Gastrocnemius medialis (tissue), 4 donors: ENCODE data around the gene LSM11.

Source experiments
- CTCF ChIP-seq, 5 experiments: fragments of 450-650 bp in 3 of 5; fragments of 200-600 bp in 2 of 5; sonication (generic) in 2 of 5; IDR thresholded peaks in 4 of 5; conservative IDR thresholded peaks in 1 of 5; 1 replicate in 4 of 5; 2 replicates in 1 of 5; pipeline ENCODE4 v1.5.1; 2016 to 2019; ENCODE audit warnings: antibody characterized with exemption in 5 of 5, mild to moderate bottlenecking in 3 of 5, moderate library complexity in 3 of 5
- POLR2A ChIP-seq, 2 donors: fragments of 450-650 bp; IDR thresholded peaks; one replicate each; pipeline ENCODE4 v1.6.1; 2017; ENCODE audit warnings: antibody characterized with exemption in 2 of 2, mild to moderate bottlenecking in 2 of 2, moderate library complexity in 2 of 2

GRCh38 chr5:157758706-157759105 is 15.2 kb downstream of the LSM11 start:
- no peak for TF ChIP-seq CTCF (IDR thresholded peaks at IDR 0.05 in 4 of 5, conservative IDR thresholded peaks at IDR 0.05 in 1 of 5)
- no peak for TF ChIP-seq POLR2A (IDR thresholded peaks at IDR 0.05)
